ENCODE results near the gene SLC6A6.

- TF ChIP-seq POLR2A (IDR thresholded peaks at IDR 0.05; ENCODE audit: low read length) (no peak), GATA1 (IDR thresholded peaks at IDR 0.05; ENCODE audit: low read depth, low read length) (no peak)
These were observed 38.4 kb upstream of the SLC6A6 start for GRCh38 chr3:14363991-14364390.

Data from erythroblast (primary cell).